SK-N-SH treated with all-trans-retinoic acid at 6 μM for 48 hours (cell line): ENCODE measurements around the gene ABCC3.

Experiments
- CREB5 ChIP-seq: fragments of 250-450 bp; sonication (Bioruptor Pico); IDR thresholded peaks from 2 replicates; pipeline ENCODE4 v1.5.1; 2020; ENCODE audit warnings: low read depth, mild to moderate bottlenecking, moderate library complexity
- ESRRG ChIP-seq: fragments of 250-450 bp; sonication (Bioruptor Pico); IDR thresholded peaks from 2 replicates; pipeline ENCODE4 v1.6.1; 2021; ENCODE audit warnings: mild to moderate bottlenecking
- OSR1 ChIP-seq: fragments of 250-450 bp; sonication (Bioruptor Pico); IDR thresholded peaks from 2 replicates; pipeline ENCODE4 v1.8.0; 2022; ENCODE audit warnings: moderate library complexity, mild to moderate bottlenecking, inconsistent platforms
- PATZ1 ChIP-seq: fragments of 250-450 bp; sonication (Bioruptor Pico); IDR thresholded peaks from 2 replicates; pipeline ENCODE4 v1.8.0; 2020; ENCODE audit warnings: mild to moderate bottlenecking, moderate library complexity, borderline replicate concordance
- RARB ChIP-seq: fragments of 250-450 bp; sonication (Bioruptor Pico); IDR thresholded peaks from 2 replicates; pipeline ENCODE4 v1.8.0; 2021; ENCODE audit warnings: mild to moderate bottlenecking, moderate library complexity
- TOX ChIP-seq: fragments of 250-450 bp; sonication (Bioruptor Pico); IDR thresholded peaks from 2 replicates; pipeline ENCODE4 v1.8.0; 2021; ENCODE audit warnings: mild to moderate bottlenecking, moderate library complexity, borderline replicate concordance
- ZNF8 ChIP-seq: fragments of 450-650 bp; formaldehyde crosslinking; IDR thresholded peaks from 2 replicates; pipeline ENCODE4 v1.5.0; 2020; ENCODE audit warnings: mild to moderate bottlenecking, moderate library complexity
- TF ChIP-seq, protein P1 (sequence below): fragments of 250-450 bp; sonication (Bioruptor Pico); IDR thresholded peaks from 2 replicates; pipeline ENCODE4 v1.8.0; 2021; ENCODE audit warnings: low read depth, mild to moderate bottlenecking, moderate library complexity, borderline replicate concordance

GRCh38 chr17:50696365-50696879, 61.7 kb downstream of the ABCC3 start:
- TF ChIP-seq TOX (CRISPR knock-in tag) (no peak), OSR1 (CRISPR knock-in tag) (no peak), PATZ1 (no peak), CREB5 (CRISPR knock-in tag) (no peak), ESRRG (CRISPR knock-in tag) (no peak), RARB (no peak), ZNF8 (CRISPR knock-in tag) (no peak)
- TF ChIP-seq, protein P1, sequence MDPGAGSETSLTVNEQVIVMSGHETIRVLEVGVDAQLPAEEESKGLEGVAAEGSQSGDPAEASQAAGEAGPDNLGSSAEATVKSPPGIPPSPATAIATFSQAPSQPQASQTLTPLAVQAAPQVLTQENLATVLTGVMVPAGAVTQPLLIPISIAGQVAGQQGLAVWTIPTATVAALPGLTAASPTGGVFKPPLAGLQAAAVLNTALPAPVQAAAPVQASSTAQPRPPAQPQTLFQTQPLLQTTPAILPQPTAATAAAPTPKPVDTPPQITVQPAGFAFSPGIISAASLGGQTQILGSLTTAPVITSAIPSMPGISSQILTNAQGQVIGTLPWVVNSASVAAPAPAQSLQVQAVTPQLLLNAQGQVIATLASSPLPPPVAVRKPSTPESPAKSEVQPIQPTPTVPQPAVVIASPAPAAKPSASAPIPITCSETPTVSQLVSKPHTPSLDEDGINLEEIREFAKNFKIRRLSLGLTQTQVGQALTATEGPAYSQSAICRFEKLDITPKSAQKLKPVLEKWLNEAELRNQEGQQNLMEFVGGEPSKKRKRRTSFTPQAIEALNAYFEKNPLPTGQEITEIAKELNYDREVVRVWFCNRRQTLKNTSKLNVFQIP (CRISPR knock-in tag), result no peak
